NCI-H345 treated with DMSO at 0.1 percent for 48 hours (cell line): Measurements from ENCODE around the gene SAFB.

Experiments used
- DNase-seq: peaks from one replicate; lab custom pipeline; 2025; ENCODE audit not compliant: unreplicated experiment; lab: John Stamatoyannopoulos, UW

The SAFB gene

GRCh38 chr19:5624741-5625278 lies 1.9 kb downstream of the SAFB start:
- no peak for DNase-seq

GRCh38 chr19:5625641-5626040 lies 2.8 kb downstream of the SAFB start:
- no peak for DNase-seq

DNA sequence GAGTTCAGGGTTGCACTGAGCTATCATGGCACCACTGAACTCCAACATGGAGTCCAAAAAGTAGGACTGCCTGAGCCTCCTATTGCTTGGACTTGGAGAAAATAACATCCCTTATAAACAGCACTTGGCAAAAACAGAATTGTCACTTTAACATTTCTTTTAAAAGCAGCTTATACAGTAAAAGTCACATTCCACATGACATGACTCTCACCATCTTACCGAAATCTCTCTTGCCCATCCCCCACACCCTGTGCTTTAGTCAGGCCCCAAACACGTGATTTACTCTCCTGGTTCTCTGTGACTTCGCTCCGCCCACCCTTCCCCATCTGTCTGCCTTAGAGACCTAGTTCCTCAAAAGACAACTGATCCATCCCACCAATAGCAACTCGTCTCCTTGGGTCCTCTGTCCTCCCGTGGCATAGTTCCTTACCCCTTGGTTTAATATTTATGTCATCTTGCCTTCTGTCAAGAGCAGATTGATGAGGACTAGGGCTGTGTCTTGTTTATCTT lies 4.6 kb downstream of the SAFB start:
- DNase-seq = no peak

DNA sequence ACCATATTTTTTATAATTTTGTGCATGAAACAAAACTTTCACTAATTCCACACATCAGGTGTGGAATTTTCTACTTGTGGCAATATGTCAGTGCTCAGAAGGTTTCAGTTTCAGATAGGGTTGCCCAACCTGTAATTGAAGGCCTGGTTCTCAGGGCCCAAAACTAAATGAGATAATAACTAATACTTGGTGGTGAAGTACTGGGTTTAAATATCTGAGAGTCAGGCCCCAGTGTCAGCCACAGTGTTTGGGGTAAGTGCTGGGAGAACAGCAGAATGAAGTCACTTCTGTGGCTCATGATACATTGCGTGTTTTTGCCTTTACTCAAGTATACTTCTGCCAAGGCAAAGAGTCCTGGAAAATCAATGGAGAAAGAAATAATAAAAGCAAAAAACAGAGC lies 5.6 kb downstream of the SAFB start:
- no peak for DNase-seq

DNA sequence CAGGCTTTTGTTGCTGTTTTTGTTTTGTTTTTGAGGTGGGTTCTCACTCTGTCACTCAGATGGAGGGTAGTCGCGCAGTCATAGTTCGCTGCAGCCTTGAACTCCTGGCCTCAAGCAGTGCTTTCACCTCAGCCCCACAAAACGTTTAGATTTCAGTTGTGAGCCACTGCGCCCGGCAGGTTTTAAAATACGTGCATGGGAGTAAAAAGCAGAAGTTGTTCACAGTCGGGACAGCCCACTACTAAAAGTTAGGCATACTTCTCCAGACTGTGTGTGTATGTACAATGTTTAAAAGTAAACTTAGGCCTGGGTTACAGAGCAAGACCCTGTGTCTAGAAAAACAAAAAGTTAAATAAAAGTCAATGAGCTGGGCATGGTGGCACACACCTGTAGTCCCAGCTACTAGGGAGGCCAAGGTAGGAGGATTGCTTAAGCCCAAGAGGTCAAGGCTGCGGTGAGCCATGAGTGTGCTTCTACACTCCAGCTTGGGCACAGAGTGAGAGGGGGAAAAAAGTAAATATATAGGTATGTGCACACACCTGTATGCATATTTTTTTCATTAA lies 6.1 kb downstream of the SAFB start:
- no peak for DNase-seq

- DNase-seq = no peak
These were observed 8.8 kb downstream of the SAFB start for GRCh38 chr19:5631567-5632240.

GRCh38 chr19:5632241-5632612 lies 9.3 kb downstream of the SAFB start:
- no peak for DNase-seq

- DNase-seq = no peak
These were observed 9.8 kb downstream of the SAFB start for GRCh38 chr19:5632657-5633056.

DNA sequence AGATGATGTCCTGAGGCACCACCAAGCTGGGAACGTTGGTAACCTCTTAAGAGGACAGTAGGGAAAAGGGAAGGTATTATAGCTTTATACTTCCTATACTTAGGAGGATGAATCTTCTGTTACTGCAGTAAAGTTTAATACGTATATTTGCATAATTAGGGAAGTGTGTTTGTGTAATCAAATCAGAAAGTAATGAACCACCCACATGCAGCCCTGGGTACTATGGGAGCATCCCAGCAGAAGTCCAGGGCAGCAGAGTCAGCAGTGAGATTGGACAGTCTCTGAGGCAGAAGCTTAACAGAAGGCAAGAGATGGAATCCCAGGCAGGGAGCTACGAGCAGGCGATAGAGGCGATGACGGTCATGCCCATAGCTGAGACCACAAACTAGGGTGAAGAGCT lies 12.5 kb downstream of the SAFB start:
- DNase-seq = no peak

DNA sequence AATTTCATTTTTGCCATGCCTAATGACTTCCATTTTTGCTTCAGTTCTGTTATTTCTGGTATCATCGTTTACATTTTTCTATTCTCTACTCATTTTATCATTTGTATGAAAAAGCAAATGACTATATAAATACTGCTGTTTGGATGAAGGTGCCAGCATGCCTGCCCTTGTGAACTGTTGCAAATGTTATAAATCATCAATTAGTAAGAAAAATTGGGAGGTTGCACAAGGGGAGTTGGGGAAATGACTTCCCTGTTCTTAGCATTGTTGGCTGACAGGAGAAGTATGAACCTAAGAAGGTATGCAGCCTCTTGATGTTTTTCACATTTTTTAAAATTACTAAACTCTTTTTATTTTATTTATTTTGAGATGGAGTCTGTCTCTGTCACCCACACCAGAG lies 15.1 kb downstream of the SAFB start:
- DNase-seq = no peak

DNA sequence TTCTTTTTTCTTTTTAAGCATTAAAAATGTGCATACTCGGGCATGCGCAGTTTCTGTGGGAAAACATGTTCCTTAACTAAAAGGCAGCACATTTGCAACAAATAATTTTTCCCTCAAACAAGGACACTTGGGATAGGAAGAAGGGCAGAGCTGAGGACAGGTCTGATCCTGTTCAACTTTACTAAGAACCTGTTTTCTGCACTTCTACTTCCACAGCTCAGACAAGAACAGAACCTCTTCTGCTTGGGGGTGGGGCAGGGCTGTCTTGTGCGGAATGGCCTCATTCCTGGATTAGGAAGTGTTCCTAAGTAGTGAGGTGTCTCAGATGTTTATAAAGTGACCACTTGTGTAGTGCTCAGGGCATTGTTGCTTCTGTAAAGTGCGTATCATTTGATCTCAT lies 18.3 kb downstream of the SAFB start:
- DNase-seq = no peak

GRCh38 chr19:5642204-5642603 lies 19.3 kb downstream of the SAFB start:
- DNase-seq = no peak

GRCh38 chr19:5643060-5643459 lies 20.2 kb downstream of the SAFB start:
- DNase-seq = no peak

GRCh38 chr19:5644037-5644436 lies 21.2 kb downstream of the SAFB start:
- DNase-seq = no peak

GRCh38 chr19:5645409-5645808 lies 22.5 kb downstream of the SAFB start:
- DNase-seq = no peak

DNA sequence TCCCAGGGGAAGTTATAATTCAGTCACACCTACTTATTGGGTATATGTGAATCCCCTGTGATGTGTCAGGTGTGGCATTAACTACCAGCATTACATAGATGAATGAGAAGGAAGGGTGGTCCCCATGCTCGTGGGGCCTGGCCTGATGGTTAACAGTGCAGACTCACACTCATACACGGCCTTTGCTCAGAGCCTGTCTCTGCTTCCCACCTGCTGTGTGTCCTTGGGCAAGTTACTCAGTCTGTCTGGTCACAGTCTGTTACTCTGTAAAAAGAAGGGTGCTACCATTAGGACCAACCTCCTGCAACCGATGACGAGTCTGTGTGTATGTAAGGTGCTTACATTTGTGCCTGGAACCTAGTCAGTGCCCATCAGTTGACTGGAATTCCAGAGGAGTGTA lies 23.8 kb downstream of the SAFB start:
- DNase-seq = no peak

DNA sequence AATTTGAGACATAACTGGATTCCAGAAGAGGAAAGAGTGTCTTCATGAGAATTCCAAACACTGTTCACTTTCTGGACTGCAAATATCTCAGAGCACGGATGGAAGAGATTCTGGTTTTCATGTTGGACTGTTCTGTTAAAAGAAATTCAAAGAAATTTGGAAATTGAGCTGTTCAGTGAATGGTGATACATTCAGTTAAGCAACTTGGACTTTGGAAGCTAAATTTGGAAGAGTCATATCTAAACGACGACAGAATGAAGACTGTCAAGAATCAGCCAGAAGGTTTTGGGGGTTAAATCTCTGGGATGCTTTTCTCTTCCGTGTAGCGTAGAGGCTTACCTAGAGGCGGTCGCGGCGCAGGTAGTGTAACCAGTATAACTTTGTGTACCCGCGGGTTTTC lies 25.6 kb downstream of the SAFB start:
- DNase-seq = no peak

- no peak for DNase-seq
These were observed 28.5 kb downstream of the SAFB start for GRCh38 chr19:5651361-5651760.

DNA sequence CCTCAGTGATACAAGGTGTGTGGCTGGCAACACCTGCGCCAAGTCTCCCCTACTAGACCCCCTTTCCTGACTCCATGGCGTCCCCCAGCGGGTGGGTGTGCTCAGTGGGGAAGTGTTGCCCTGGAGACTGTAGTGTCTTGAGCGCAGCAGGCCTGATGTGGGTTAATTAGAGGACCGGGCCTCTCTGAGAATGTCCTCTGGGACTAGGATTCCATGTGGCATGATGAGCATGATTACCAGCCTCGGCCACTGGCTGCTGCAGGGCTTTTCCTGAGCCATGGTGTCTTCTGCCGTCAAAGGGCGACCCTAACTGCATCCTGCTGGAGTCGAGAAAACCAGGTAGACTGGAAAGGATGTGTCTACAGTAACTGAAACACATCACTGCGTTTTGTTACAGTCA lies 29.4 kb downstream of the SAFB start:
- DNase-seq = no peak

DNA sequence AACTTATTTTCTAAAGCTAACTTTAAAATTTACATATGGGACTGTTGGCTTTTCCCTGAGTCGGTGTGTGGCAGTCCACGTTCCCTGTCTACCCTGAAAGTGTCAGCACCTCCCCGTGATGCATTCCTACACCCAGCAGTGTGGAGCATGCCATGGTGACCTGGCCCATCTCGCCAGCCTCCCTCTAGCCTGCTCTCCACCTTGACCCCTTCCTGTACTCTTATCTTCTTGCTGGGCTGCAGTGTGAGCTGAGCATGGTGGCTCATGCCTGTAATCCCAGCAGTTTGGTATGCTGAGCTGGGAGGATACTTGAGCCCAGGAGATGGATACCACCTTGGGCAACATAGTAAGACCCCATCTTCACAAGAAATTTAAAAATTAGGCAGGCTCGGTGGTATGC lies 32.0 kb downstream of the SAFB start:
- DNase-seq = no peak

GRCh38 chr19:5655412-5655811 lies 32.5 kb downstream of the SAFB start:
- no peak for DNase-seq

DNA sequence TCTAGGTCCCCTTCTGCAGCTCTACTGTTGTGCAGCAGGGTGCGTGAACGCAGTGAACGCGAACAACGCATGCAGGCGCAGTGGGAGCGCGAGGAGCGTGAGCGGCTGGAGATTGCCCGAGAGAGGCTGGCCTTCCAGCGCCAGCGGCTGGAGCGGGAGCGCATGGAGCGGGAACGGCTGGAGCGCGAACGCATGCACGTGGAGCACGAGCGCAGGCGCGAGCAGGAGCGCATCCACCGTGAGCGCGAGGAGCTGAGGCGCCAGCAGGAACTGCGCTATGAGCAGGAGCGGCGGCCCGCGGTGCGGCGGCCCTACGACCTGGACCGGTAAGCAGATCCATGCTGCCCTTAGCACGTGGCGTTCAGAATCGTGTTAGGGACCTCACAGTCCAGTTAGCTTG lies 38.6 kb downstream of the SAFB start:
- DNase-seq = no peak

DNA sequence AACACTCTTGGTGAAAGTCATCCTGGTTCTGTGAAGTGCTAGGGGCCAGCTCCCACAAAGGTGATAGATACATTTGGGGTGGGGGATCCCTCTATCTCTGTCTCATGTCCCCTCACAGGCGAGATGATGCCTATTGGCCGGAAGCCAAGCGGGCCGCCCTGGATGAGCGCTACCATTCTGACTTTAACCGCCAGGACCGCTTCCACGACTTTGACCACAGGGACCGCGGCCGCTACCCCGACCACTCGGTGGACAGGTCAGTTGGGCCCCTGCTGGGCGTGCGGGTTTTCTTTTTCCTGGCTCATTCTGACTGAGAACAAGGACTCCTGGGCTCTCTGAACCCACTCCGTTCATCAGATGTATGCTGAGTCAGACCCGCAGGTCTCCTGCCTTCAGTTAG lies 41.0 kb downstream of the SAFB start:
- DNase-seq = no peak
